Stimulated activated CD4-positive, alpha-beta T cell treated with anti-CD3 and anti-CD28 coated beads, Interleukin-12 subunit alpha, Interleukin-12 subunit beta, amount 100 ng/mL, for 24 hours (primary cell): ENCODE measurements around the gene KPNA5.
"Not testable (repeated sequence)": the region's sequence is repeated elsewhere in the genome, so short reads cannot be mapped to it uniquely, and the experiment has no call there.

Source experiments
- DNase-seq, 2 experiments: peaks; one replicate each; pipeline ENCODE4 v3.0.0-alpha.2; 2020; ENCODE audit warnings: low read depth in 2 of 2

KPNA5 gene

DNA sequence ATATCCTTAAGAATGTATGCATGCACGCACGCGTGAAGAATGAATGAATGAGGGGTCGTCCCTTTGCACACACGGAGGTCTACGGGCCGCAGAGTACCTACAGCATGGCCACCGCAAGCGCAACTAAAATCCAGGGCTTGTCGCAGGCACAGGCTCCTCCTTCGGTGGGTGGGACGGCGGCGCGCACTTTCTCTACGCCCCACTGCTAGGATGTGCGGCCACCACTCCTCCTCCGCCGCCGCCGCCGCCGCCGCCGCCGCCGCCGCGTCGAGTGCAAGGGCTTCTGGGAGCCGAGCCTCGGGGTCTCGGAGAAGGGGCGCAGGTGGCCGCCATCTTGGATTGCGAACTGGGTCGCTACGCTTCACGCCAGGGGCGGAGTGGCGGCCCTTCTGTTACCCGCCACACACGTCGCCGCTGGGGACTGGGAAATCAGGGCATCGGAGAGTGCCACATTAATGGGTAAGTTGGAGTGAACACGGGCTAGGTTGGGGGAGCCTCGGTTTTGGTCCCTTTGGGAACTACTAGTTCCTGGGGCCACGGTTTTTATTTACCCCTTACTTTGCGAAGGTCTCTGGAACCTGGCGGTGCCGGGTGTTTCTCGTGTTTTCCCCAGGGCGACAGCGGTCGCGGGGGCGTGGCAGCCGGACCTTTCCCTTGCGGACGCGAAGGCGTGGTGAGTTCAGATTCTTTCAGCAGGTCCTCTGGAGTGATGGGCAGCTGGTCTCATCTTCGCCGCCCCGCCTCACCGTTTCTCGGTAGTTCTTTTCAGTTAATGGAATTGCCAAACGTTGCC lies at the start of gene KPNA5:
Gene KPNA5, plus strand, starts transcription at position 332 of the 793 bp plus-strand sequence. Its CDS starts 124 bp downstream, at position 456.
- peak; percentile 81 to 90 for DNase-seq

DNA sequence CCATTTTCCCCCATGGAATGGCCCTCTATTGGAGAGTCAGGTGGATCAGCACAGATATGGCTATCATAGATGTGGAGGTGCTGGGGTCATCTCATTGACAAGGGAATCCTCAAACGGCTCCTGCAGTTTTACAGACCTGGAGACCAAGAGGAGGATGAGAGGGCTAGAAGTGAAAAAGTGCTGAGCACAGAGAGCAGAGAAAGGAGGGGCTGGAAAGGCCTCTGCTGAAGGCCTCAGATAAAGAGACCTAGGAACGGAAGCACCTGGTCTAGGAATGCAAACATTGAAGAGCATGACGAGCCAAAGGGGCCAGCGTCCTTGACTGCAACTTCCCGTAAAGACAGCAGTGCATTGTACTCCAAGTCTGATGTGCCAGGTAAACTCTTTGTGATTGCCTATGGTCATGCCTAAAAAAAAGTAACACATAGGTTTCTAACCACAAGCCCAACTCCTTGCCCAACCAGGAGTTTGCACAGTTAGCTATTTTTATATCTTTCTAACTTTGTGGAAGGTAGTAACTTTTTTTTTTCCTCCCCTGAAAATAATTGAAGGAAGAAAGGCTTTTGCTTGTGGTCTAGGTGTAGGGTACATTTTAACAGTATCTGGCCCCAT lies 49.5 kb upstream of the KPNA5 start:
- DNase-seq: no peak

DNA sequence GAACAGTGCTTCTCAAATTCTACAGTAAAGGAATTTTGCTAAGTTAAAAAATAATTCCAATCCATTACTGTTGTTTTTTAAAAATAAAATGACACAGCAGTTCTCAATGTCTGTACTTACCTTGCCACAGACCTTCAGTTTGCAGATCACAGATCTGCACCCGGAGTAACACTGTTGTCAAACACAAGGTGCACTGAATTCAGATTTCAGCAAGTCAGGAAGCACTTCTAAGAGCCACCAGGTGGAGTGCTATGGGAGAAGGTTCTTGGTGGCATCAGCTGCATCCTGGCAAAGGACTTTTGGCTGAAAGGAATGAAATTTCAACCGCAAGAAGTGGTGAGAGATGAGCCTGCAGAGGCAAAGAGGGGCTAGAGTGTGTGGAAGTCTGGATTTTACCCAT lies 47.3 kb upstream of the KPNA5 start:
- no peak for DNase-seq

DNA sequence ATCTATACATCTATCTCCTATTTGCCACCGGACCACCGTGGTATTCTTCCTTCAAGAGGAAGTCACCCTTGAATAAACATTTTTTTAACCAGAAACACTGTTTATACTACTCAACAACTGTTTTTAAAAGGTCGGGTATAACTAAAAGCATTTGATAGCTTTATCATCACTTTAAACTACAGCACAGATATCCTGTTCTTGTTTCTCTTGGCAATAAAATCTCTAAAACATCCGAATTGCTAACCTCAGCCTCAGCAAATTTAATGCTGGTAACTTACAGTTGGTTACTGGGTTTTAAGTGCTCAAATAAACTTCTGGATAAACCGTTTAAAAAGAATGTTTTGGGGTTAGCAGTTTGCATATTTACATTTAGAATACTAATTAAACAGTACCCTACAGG lies 32.9 kb upstream of the KPNA5 start:
- DNase-seq: no peak

DNA sequence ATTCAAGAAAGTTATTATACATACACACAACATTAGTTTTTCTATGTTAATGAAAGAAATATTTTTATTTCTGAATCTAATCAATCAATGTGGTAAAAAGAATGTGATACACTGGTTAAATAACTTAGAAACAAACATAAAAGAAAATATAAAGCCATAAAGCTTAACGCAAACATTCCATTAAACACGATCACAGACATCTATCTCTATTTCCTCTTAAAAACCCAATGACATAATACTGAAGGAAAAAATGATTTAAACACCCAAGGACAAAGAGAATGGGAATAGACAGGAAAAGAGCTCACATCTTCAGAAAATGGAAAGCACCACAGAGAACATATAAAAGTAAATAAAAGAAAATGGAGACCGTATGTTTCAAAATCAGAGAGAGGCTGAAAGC lies 31.9 kb upstream of the KPNA5 start:
- DNase-seq: no peak

DNA sequence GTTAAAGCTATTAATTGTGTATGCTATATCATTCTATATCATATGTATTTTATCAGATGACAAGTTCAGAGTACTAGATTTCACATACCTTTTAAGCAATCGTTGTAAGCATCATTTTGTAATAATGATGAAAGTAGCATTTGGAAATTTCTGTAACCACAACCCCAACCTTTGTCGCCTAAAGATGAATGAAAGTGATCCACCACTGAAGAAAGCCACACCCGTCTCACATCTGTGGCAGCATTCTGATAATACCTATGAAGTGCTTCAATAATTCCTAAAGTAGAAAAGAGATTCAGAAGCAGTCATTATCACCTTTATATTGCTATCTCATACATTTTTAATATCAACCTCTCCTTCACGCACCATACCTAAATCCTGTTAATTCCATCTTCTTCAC lies 29.1 kb upstream of the KPNA5 start:
- DNase-seq: no peak

DNA sequence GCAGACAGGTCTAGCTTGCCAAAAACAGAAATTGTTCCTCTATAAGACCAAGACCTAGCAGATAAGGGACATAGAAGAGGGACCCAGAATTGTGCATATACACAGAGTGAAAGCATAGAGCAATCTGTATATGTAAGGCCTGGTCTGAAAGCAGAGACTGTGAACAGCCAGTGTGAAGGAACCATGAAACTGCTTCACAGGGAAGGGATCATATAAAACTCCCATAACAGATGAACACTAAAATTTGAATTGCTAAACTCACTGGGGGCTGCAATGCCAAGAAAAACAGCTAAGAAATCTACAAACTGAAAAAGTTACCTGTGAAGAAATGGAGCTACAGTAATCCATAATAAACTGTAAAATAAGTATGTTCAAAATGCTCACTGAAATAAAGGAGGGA lies 19.4 kb upstream of the KPNA5 start:
- no peak for DNase-seq

DNA sequence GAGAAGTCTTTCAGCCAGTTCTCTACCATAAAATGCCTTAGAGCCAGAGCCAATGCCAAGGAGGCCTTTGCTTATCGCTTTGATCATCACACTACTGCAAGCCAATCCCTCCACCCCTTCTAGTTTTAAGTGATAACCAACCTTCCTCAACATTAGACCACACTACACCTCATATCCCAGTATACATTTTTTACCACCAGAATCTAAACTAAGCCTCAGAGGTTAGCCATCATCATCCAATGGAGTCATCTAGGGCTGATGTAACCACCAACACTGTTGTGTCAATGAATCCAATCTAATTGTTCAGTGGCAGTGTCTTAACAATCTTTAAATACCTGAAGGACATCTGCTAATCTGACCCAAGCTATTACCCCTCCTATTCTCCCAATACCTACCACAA lies 18.8 kb upstream of the KPNA5 start:
- DNase-seq: no peak

DNA sequence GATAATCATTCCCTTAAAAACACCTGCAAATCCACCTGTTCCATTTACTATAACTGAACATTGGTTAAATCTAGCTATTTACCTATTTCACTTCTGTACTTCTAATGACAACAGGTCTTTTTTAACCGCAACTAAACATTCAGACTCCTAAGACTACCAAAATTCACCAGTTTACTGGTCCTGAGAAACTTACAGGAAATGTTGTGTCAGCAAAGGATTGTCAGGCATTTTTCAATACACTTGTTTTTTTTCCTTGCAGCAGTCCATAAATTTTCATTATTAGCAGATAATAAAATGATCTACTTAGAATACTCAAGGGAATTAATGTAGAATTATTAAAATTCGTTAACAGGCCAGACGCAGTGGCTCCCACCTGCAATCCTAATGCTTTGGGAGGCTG lies 17.7 kb upstream of the KPNA5 start:
- no peak for DNase-seq

DNA sequence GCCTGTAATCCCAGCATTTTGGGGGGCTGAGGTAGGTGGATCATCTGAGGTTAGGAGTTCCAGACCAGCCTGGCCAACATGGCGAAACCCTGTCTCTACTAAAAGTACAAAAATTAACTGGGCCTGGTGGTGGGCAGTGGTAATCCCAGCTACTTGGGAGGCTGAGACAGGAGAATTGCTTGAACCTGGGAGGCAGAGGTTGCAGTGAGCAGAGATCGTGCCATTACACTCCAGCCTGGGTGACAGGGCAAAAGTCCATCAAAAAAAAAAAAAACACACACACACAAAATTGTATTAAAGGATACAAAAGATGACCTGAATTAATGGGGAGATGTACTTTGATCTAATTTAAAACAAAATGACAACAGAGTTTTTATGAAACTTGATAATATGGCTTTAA lies 16.8 kb upstream of the KPNA5 start:
- not testable (repeated sequence) for DNase-seq

DNA sequence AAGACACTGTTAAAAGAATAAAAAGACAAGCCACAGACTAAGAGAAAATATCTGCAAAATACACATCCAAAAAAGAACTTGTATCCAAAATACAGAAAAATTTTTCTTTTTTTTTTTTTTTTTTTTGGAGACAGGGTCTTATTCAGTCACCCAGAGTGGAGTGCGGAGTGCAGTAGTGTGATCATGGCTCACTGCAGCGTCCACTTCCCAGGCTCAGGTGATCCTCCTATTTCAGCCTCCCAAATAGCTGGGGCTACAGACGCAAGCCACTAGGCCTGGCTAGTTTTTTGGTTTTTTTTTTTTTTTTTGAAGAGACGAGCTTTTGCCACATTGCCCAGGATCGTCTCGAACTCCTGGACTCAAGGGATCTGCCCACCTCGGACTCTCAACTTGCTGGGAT lies 15.5 kb upstream of the KPNA5 start:
- DNase-seq: no peak

DNA sequence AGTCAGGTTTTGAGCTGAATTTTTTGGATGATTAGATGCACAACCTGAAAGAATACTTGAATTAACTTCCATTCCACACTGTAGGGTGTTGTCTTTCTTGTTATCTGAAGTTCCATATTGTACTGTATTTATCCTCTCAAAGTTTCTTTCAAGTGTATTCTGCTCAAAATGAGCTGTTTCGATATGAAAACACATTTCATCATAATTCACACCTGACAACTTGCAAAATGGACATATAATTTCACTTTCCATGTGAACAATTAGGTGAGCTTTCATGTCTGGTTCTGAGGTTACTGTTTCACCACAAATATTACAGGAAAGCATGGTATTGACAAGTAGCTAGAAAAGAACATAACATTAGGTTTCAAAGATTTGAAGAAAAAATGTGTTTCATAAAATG lies 14.1 kb upstream of the KPNA5 start:
- no peak for DNase-seq

DNA sequence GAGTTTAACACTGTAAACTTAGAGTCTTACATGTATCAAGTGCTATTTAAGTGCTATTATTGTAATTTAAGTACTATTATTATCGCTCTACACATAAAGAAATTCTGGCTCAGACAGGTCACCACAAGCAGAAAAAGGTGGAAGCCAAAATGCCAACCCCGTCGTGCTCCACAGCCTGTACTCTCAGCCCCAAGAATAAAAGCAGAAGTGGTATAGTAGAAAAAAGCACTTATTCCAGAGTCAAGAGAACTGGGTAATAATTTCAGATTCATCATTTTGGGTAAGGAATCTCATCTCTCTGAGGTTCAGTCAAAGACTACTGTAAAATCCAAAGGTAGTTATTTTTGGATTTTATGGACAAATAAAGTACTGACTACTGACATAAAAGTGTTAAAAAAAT lies 13.4 kb upstream of the KPNA5 start:
- no peak for DNase-seq

DNA sequence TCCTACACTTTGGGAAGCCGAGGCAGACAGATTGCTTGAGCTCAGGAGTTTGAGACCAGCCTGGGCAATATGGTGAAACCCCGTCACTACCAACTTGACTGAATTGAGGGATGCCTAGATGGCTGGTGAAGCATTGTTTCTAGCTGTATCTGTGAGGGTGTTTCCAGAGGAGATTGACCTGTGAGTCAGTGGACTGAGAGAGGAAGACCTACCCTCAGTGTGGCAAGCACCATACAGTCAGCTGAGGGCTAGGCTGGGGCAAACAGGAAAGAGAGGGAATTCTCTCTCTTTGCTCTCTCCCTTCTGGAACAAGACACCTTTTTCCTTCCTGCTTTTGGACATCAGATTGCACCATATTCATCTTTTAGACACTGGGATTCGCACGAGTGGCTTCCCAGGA lies 8.7 kb upstream of the KPNA5 start:
- DNase-seq: no peak

DNA sequence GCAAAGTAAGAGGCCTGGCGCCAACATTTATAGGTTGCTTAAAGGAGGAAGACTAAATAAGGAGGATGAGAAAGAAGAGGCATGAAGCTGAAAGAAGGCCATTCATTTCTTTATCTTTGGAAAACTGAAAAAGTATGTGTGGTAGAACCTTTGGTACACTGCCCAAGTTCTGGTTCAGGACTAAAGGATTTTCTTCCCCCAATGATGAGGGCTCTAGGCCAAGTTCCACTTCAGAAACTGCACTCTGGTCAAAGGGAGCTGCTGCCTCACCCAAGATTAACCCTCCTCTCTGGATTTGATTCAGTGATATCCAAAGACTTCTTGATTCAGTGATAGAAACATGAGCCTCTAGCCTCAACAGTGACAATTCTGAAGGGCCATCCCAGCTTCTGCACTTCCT lies 5.0 kb upstream of the KPNA5 start:
- DNase-seq: no peak

DNA sequence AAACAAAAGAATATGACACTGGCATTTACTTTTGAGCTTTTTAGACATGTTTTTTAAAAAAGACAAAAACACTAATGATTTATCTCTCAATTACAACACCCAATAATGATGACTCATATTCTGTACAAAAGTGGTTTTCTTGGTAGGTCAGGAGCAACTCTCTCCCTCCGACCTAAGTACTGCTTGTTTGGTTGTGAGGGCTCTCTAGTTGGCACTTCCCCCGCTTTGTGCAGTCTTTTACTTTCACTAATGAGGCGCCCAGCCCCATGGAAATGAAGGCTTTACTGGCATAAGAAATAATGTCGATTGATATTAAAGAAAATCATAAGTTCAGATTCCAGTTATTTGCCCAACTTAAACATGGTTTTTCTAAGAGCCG lies 1.3 kb downstream of the KPNA5 start:
- no peak for DNase-seq

DNA sequence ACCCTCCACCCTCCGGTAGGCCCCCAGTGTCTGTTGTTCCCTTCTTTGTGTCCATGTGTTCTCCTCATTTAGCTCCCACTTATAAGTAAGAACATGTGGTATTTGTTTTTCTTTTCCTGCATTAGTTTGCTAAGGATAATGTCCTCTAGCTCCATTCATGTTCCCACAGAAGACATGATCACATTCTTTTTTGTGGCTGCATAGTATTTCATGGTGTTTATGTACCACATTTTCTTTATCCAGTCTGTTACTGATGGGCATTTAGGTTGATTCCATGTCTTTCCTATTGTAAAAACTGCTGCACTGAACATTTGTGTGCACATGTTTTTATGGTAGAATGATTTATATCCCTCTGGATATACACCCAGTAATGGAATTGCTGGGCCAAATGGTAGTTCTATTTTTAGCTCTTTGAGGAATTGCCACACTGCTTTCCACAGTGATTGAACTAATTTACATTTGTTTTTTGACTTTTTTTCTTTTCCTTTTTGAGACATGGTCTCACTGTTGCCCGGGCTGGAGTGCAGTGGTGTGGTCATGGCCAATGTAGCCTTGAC lies 4.5 kb downstream of the KPNA5 start:
- no peak for DNase-seq

DNA sequence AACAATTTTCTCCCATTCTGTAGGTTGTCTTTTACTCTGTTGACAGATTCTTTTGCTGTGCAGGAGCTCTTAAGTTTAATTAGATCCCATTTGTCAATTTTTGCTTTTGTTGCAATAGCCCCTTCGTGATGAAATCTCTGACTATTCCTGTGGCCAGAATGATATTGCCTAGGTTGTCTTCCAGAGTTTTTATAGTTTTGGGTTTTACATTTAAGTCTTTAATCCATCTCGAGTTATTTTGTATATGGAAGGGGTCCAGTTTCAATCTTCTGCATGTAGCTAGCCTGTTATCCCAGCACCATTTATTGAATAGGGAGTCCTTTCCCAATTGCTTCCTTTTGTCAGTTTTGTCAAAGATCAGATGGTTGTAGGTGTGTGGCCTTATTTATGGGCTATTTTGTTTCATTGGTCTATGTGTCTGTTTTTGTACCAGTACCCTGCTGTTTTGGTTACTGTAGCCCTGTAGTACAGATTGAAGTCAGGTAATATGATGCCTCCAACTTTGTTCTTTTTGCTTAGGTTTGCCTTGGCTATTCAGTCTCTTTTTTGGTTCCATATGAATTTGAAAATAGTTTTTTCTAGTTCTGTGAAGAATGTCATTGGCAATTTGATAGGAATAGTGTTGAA lies 5.6 kb downstream of the KPNA5 start:
- not testable (repeated sequence) for DNase-seq

DNA sequence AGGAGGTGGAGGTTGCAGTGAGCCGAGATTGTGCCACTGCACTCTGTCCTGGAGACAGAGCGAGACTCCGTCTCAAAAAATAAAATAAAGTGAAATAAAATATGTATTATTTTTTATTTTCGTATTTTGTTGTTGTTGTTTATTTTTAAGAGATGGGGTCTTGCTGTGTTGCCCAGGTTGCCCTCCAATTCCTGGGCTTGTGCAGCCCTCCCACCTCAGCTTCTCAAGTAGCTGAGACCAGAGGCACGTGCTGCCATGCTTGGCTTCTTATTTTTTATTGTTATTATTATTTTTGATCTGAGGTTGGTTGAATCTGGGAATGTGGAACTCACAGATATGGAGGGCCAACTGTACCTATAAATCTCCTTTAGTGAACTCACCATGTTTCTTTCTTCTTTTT lies 10.1 kb downstream of the KPNA5 start:
- no peak for DNase-seq

DNA sequence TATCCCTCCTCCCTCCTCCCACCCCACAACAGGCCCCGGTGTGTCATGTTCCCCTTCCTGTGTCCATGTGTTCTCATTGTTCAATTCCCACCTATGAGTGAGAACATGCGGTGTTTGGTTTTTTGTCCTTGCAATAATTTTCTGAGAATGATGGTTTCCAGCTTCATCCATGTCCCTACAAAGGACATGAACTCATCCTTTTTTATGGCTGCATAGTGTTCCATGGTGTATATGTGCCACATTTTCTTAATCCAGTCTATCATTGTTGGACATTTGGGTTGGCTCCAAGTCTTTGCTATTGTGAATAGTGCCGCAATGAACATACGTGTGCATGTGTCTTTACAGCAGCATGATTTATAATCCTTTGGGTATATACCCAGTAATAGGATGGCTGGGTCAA lies 11.9 kb downstream of the KPNA5 start:
- not testable (repeated sequence) for DNase-seq

DNA sequence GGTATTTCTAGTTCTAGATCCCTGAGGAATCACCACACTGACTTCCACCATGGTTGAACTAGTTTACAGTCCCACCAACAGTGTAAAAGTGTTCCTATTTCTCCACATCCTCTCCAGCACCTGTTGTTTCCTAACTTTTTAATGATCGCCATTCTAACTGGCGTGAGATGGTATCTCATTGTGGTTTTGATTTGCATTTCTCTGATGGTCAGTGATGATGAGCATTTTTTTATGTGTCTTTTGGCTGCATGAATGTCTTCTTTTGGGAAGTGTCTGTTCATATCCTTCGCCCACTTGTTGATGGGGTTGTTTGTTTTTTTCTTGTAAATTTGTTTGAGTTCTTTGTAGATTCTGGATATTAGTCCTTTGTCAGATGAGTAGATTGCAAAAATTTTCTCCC lies 12.3 kb downstream of the KPNA5 start:
- DNase-seq: not testable (repeated sequence)

DNA sequence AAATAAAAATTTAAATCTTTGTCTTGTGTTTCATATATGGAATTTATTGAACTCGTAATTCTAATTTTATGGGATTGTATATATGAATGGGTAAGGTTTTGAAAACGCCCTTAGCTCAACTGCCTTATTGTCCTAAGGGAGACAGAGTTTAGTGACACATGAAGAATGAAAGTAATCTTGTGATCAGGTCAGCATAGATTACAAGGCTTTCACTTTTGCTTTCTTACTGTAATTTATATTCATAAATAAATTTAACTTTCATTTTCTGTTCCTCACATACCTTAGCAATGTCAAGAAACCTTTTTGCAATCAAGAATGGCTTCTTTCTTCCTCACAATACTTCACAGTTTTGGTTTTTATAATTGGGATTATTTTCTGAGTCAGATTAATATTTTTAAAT lies 14.4 kb downstream of the KPNA5 start:
- no peak for DNase-seq

DNA sequence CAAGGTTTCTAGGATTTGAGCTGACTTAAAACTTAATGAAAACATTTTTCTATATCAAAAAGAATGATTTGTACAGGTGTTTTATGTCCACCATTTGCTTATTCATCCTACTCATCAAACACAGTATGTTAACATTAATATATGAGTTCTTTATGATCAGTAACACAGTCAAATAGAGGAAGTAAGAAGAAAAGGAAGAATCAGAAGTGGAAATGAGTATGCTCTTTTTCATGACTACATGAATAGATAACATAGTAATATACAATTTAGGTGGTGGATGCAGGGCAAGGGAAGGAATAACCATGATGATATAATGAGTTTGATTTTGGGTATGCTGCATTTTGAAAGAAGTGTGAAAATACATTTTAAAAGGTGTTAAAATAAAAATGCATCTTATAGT lies 16.5 kb downstream of the KPNA5 start:
- no peak for DNase-seq
